A549 (cell line): ENCODE data around the gene RFT1.

ENCODE experiments used
- CEBPB ChIP-seq, 2 experiments: fragments of >200 bp in 1 of 2; sonication (Bioruptor Twin) in 1 of 2; formaldehyde crosslinking in 1 of 2; IDR thresholded peaks; 2 replicates each; pipeline ENCODE4 v1.6.1; 2012 to 2016
- EHMT2 ChIP-seq: fragments of 200-600 bp; sonication (generic); IDR thresholded peaks from 2 replicates; pipeline ENCODE4 v1.6.1; 2016; ENCODE audit warnings: antibody characterized with exemption, low read depth, mild to moderate bottlenecking, moderate library complexity
- EP300 ChIP-seq, 2 experiments: fragments of >200 bp; sonication (Bioruptor Twin); formaldehyde crosslinking; IDR thresholded peaks; 2 replicates in 1 of 2; 3 replicates in 1 of 2; pipeline ENCODE4 v1.6.1; 2016 to 2017
- JUN ChIP-seq, 2 experiments: fragments of >200 bp; sonication (Bioruptor Twin); formaldehyde crosslinking; IDR thresholded peaks; 2 replicates in 1 of 2; 3 replicates in 1 of 2; pipeline ENCODE4 v1.6.1; 2016 to 2017
- KDM5A ChIP-seq: fragments of 200-600 bp; sonication (generic); IDR thresholded peaks from 2 replicates; pipeline ENCODE4 v1.6.1; 2016; ENCODE audit warnings: antibody characterized with exemption, mild to moderate bottlenecking
- POLR2A ChIP-seq: IDR thresholded peaks from 2 replicates; pipeline ENCODE4 v1.6.1; 2012; ENCODE audit warnings: mild to moderate bottlenecking, low read length
- RFX5 ChIP-seq: fragments of 450-650 bp; IDR thresholded peaks from 2 replicates; pipeline ENCODE4 v1.7.1; 2014; ENCODE audit warnings: antibody characterized with exemption, mild to moderate bottlenecking, moderate library complexity
- TF ChIP-seq, protein P1 (sequence below): fragments of >200 bp; sonication (Bioruptor Twin); formaldehyde crosslinking; IDR thresholded peaks from 3 replicates; pipeline ENCODE4 v1.5.1; 2016

DNA sequence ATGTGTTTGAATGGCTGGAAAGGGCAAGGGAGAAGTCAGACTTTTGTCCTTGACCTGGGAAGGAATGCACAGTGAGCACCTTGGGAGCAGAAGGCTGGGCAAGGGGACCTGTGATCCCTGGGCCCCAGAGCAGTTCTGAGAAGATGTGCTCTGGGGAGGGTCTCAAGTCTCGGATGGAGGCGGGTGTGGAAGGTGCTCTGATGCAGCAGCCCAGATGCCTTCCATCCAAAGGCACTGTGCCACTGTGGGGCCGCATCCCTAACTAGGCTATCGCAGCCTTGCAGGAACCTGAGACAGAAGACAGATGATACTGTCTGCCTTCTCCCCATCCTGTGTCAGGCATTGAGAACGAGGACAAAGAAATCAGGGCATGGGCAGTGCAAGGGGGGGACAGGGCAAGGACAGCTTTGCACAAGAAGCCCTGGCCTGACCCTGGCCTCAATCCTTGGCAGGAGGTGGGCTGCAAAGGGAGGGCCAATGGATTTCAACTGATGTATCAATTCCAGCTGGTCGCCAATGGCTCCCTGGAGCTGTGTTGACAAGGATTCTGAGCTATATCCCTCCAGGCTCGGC lies 16.2 kb upstream of the RFT1 start:
- TF ChIP-seq KDM5A: no peak
- TF ChIP-seq EHMT2: no peak
- TF ChIP-seq, protein P1, sequence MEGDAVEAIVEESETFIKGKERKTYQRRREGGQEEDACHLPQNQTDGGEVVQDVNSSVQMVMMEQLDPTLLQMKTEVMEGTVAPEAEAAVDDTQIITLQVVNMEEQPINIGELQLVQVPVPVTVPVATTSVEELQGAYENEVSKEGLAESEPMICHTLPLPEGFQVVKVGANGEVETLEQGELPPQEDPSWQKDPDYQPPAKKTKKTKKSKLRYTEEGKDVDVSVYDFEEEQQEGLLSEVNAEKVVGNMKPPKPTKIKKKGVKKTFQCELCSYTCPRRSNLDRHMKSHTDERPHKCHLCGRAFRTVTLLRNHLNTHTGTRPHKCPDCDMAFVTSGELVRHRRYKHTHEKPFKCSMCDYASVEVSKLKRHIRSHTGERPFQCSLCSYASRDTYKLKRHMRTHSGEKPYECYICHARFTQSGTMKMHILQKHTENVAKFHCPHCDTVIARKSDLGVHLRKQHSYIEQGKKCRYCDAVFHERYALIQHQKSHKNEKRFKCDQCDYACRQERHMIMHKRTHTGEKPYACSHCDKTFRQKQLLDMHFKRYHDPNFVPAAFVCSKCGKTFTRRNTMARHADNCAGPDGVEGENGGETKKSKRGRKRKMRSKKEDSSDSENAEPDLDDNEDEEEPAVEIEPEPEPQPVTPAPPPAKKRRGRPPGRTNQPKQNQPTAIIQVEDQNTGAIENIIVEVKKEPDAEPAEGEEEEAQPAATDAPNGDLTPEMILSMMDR: no peak
- no peak for TF ChIP-seq POLR2A
- no peak for TF ChIP-seq CEBPB (IDR thresholded peaks at IDR 0.05)
- no peak for TF ChIP-seq EP300 (IDR thresholded peaks at IDR 0.05)
- TF ChIP-seq JUN (IDR thresholded peaks at IDR 0.05): no peak
- no peak for TF ChIP-seq RFX5
